NB4 (cell line): Measurements from ENCODE around the gene POLRMT.

Experiments
- MYC ChIP-seq: IDR thresholded peaks from 2 replicates; pipeline ENCODE4 v1.6.1; 2011; ENCODE audit warnings: low read depth, low read length
- TF ChIP-seq, protein P1 (sequence below): IDR thresholded peaks from one replicate; pipeline ENCODE4 v1.5.1; 2012; ENCODE audit warnings: low read depth, low read length

DNA sequence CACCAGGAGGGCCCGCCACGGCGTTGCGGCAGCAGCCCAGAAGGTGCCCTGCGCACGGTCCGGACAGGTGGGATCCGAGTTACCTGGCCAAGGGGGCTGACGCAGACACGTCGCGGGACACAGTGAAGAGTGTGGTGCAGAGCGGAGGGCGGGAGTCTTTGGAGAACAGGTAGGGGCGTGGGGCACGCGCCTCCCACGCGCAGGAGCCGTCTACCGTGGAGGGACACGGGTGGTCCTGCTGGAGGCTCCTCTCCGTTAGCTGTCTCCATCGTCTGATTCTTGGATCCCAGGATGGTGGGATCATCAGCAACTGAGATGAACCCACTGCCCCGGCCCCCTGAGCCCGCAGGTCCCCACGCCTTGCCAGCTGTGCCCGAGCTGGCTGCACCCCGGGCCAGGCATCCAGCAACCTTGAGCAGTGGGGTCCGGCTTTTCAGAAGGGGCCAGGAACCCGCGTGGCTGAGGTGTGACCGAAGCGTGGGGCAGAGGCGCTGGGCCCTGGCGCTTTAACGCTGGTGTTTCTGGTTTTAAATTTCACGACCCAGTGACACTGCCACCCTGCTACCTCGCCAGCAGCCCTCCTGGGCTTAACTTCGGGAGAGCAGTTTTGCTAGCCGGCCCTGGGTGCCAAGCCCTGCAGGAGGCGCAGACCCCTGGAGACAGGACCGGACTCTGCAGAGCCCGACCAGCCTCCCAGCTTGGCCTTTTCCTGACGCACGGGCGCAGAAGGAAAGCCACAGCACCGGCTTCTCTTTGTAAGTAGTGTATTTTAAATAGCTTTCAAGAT, 13.6 kb upstream of the POLRMT start:
- TF ChIP-seq, protein P1, sequence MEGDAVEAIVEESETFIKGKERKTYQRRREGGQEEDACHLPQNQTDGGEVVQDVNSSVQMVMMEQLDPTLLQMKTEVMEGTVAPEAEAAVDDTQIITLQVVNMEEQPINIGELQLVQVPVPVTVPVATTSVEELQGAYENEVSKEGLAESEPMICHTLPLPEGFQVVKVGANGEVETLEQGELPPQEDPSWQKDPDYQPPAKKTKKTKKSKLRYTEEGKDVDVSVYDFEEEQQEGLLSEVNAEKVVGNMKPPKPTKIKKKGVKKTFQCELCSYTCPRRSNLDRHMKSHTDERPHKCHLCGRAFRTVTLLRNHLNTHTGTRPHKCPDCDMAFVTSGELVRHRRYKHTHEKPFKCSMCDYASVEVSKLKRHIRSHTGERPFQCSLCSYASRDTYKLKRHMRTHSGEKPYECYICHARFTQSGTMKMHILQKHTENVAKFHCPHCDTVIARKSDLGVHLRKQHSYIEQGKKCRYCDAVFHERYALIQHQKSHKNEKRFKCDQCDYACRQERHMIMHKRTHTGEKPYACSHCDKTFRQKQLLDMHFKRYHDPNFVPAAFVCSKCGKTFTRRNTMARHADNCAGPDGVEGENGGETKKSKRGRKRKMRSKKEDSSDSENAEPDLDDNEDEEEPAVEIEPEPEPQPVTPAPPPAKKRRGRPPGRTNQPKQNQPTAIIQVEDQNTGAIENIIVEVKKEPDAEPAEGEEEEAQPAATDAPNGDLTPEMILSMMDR: no peak
- no peak for TF ChIP-seq MYC
